NT2/D1 (cell line): ENCODE results near the gene CFTR.

Source experiments
- SUZ12 ChIP-seq: IDR thresholded peaks from 2 replicates; pipeline ENCODE4 v1.6.1; 2011; ENCODE audit not compliant: insufficient read length, insufficient read depth; ENCODE audit errors: extremely low read depth
- ZNF274 ChIP-seq: IDR thresholded peaks from 2 replicates; pipeline ENCODE4 v1.6.1; 2011; ENCODE audit warnings: mild to moderate bottlenecking, low read depth, low read length

DNA sequence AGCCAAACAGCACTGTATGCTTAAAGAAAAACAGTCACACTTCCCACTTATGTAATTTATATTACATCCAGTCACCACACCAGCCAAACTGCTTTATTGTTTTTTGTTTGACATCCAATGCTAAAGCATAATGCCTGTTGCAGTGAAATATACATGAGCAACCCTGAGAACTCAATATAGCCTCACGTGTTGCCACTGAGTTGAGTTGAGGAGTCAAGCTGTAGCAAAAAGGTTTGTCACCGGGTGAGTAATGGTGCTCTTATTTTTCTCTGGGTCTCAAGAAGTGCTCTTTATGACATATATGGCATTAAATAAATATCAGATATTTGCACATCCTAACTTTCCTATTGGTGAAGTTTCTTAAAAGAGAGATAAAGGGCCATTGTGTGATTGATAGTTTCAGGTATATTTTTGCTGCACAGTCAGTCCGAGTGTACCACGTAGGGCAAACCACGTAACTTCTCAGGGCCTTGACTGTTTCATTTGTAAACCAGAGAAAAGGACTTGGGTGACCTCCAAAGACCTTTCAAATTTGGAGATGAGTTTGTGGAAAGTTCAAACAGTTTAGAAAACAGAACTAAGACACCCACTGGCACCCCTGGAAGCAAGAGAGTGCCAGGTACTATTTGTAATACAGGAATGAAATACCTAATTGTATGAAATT is 168.5 kb downstream of the CFTR start:
- TF ChIP-seq SUZ12: no peak
- no peak for TF ChIP-seq ZNF274
